ENCODE results near the gene KDM4C. TPM values are rescaled to one million over a fixed set of nuclear protein-coding genes. Genes with fewer than 3 reads are reported as not detected.

The KDM4C gene
- total RNA-seq, 4 donors from 2014 or later = 25.2 to 41.1 (median 26.4) TPM

GRCh38 chr9:6922124-6922676, 164.4 kb downstream of the KDM4C start:
- DNase-seq (ENCODE audit: extremely low spot score) = no peak
- Histone ChIP-seq H3K27ac (replicated peaks in 1 of 4) (no peak overlapping the region), H3K9me3 (no peaks in the 10 kb centered on the region), H3K4me3 (no peak overlapping the region), H3K27me3 (no peaks in the 10 kb centered on the region), H3K36me3 (peaks cover 0 to 9% (median 2%) of the 10 kb centered on the region in 4 donors), H3K4me1 (peaks cover 0 to 3% (median 0%) of the 10 kb centered on the region in 4 donors)
- intact Hi-C loops (cut with DNase I) = no loop called here
- TF ChIP-seq EP300 (IDR thresholded peaks at IDR 0.05) = no peak
- TF ChIP-seq, protein P1, sequence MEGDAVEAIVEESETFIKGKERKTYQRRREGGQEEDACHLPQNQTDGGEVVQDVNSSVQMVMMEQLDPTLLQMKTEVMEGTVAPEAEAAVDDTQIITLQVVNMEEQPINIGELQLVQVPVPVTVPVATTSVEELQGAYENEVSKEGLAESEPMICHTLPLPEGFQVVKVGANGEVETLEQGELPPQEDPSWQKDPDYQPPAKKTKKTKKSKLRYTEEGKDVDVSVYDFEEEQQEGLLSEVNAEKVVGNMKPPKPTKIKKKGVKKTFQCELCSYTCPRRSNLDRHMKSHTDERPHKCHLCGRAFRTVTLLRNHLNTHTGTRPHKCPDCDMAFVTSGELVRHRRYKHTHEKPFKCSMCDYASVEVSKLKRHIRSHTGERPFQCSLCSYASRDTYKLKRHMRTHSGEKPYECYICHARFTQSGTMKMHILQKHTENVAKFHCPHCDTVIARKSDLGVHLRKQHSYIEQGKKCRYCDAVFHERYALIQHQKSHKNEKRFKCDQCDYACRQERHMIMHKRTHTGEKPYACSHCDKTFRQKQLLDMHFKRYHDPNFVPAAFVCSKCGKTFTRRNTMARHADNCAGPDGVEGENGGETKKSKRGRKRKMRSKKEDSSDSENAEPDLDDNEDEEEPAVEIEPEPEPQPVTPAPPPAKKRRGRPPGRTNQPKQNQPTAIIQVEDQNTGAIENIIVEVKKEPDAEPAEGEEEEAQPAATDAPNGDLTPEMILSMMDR (IDR thresholded peaks at IDR 0.05) = no peak
- TF ChIP-seq POLR2AphosphoS5 (IDR thresholded peaks at IDR 0.05) = no peak
- no peak for TF ChIP-seq POLR2A (IDR thresholded peaks at IDR 0.05; ENCODE audit: low read depth)
- WGBS = 95% methylated on average over 2 of the region's 2 CpGs

- intact Hi-C loops (cut with DNase I) = no loop called here
- H3K27ac ChIP-seq (replicated peaks in 1 of 4) = no peak overlapping the region
- H3K4me1 ChIP-seq = peaks cover 0 to 8% (median 0%) of the 10 kb centered on the region in 4 donors
- no peak for TF ChIP-seq EP300 (IDR thresholded peaks at IDR 0.05)
- TF ChIP-seq POLR2AphosphoS5 (IDR thresholded peaks at IDR 0.05) = no peak
- TF ChIP-seq POLR2A (IDR thresholded peaks at IDR 0.05; ENCODE audit: low read depth) = no peak
- TF ChIP-seq, protein P1 (IDR thresholded peaks at IDR 0.05) = no peak
- DNase-seq (ENCODE audit: extremely low spot score) = no peak
- WGBS = 92% methylated on average over 2 of the region's 2 CpGs
- H3K27me3 ChIP-seq = no peaks in the 10 kb centered on the region
- H3K4me3 ChIP-seq = no peak overlapping the region
- no peaks in the 10 kb centered on the region for H3K9me3 ChIP-seq
- peaks cover 0 to 9% (median 2%) of the 10 kb centered on the region in 4 donors for H3K36me3 ChIP-seq
These were observed 164.9 kb downstream of the KDM4C start for GRCh38 chr9:6922680-6923079.

DNA sequence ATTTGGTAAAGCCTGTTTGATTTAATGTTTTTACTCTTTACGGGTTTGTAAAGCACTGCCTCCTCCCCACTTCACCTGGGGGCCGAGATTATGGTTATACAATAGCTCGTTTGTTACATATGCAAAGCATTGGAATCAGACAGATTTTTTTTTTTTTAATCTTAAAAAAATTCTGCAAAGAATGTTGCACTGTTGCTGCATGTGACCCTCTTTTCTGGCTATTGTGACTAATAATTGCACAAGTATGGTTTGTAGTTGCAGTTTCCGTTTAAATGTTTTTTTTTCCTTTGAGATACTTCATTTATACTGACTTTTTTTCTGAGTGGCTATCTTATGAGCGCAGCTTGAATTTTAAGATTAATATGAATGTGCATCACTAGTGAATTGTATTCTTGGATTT, 165.3 kb downstream of the KDM4C start:
- WGBS = 88% methylated on average over 5 of the region's 5 CpGs
- no peaks in the 10 kb centered on the region for H3K27me3 ChIP-seq
- no peak for TF ChIP-seq POLR2A (IDR thresholded peaks at IDR 0.05; ENCODE audit: low read depth)
- TF ChIP-seq, protein P1 (IDR thresholded peaks at IDR 0.05) = no peak
- no peak for TF ChIP-seq EP300 (IDR thresholded peaks at IDR 0.05)
- no peak for TF ChIP-seq POLR2AphosphoS5 (IDR thresholded peaks at IDR 0.05)
- H3K4me3 ChIP-seq = no peak overlapping the region
- intact Hi-C loops (cut with DNase I) = no loop called here
- no peak for DNase-seq (ENCODE audit: extremely low spot score)
- no peak overlapping the region for H3K27ac ChIP-seq (replicated peaks in 1 of 4)
- peaks cover 0 to 9% (median 2%) of the 10 kb centered on the region in 4 donors for H3K36me3 ChIP-seq
- peaks cover 0 to 12% (median 0%) of the 10 kb centered on the region in 4 donors for H3K4me1 ChIP-seq
- H3K9me3 ChIP-seq = no peaks in the 10 kb centered on the region

DNA sequence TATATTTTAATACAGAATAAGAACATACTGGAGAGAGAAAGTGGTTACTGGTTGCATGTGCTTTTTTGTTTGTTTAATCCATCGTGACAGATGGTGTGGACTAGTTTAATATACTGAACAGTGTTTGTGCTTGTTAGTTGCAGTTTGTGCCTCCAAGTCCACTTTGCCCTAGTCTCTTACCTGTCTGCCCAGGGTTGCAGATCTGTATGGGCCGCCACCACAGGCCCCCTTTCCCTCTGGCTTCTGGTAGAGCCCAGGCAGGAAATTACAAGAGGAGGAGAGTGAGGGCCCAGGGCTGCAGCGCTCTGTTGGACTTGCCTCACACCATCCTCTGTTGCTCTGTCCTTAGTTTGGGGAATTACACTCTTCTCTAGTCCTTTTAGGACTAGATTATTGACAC, 166.4 kb downstream of the KDM4C start:
- no peaks in the 10 kb centered on the region for H3K9me3 ChIP-seq
- WGBS = 87% methylated on average over 3 of the region's 3 CpGs
- TF ChIP-seq EP300 (IDR thresholded peaks at IDR 0.05) (no peak), POLR2A (IDR thresholded peaks at IDR 0.05; ENCODE audit: low read depth) (no peak), POLR2AphosphoS5 (IDR thresholded peaks at IDR 0.05) (no peak)
- TF ChIP-seq, protein P1 (IDR thresholded peaks at IDR 0.05) = no peak
- DNase-seq (ENCODE audit: extremely low spot score) = no peak
- intact Hi-C loops (cut with DNase I) = no loop called here
- H3K27ac ChIP-seq (replicated peaks in 1 of 4) = no peak overlapping the region
- H3K27me3 ChIP-seq = no peaks in the 10 kb centered on the region
- no peak overlapping the region for H3K4me3 ChIP-seq
- peaks cover 0 to 15% (median 4%) of the 10 kb centered on the region in 4 donors for H3K4me1 ChIP-seq
- peaks cover 0 to 9% (median 2%) of the 10 kb centered on the region in 4 donors for H3K36me3 ChIP-seq
